ENCODE results near the gene TMEM120A.

DNA sequence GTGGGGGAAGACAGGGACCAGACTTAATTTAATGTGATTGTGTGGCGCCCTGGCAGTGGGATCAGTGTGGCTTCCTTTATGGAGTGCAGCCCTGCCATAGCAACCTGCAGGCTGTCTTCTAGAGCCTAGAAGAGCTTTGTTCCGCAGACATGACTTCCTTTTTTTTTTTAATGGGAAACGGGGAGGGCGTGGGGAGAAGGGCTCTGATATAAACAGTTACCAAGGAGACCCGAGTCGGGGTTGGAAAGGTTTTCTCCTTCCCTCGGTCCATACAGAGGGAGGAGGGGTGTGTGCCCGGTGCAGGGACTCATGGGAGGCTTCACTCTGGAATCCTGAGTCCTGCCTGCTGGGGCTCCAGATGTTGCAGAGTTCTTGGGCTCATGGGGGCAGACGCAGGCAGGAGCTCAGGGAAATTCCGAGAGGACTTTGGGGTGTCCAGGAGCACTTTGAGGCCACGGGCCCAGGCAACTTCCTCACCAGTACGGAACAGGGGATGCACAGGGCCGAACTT, 26.9 kb downstream of the TMEM120A start:
- TF ChIP-seq GATA3 (IDR thresholded peaks at IDR 0.05; ENCODE audit: low read depth, low read length) (no peak), GATA2 (IDR thresholded peaks at IDR 0.05; ENCODE audit: low read depth, low read length) (no peak)
